Fibroblast of lung (primary cell): ENCODE data around the gene TNFRSF18. TPM values are rescaled to one million over a fixed set of nuclear protein-coding genes. Genes with fewer than 3 reads are reported as not detected.

Experiments used
- DNase-seq, 2 donors: peaks; one replicate each; pipeline versions ENCODE4 v3.0.0 to v3.0.0-alpha.2; 2010; ENCODE audit warnings: low read depth in 2 of 2
- H2AFZ ChIP-seq: 2 replicates; pipeline ENCODE4 v1.5.1; 2012; ENCODE audit warnings: low read length, control low read depth, inconsistent platforms
- H3K27ac ChIP-seq: 2 replicates; pipeline ENCODE4 v1.5.1; 2011; ENCODE audit warnings: low read length, control low read depth; ENCODE audit not compliant: insufficient read depth
- H3K27me3 ChIP-seq: 2 replicates; pipeline ENCODE4 v1.5.1; 2011; ENCODE audit warnings: mild to moderate bottlenecking, low read length; ENCODE audit not compliant: control insufficient read depth, insufficient read depth
- H3K36me3 ChIP-seq: 2 replicates; pipeline ENCODE4 v1.5.1; 2011; ENCODE audit warnings: low read length; ENCODE audit not compliant: control insufficient read depth, insufficient read depth
- H3K4me1 ChIP-seq: 2 replicates; pipeline ENCODE4 v1.5.1; 2011; ENCODE audit warnings: low read length; ENCODE audit not compliant: control insufficient read depth, insufficient read depth; ENCODE audit errors: extremely low read depth
- H3K4me2 ChIP-seq: 2 replicates; pipeline ENCODE4 v1.5.1; 2011; ENCODE audit warnings: low read length, control low read depth; ENCODE audit not compliant: insufficient read depth; ENCODE audit errors: extremely low read depth
- H3K4me3 ChIP-seq, 4 experiments: fragments of 200-600 bp in 1 of 4; sonication (generic) in 1 of 4; replicated peaks in 1 of 4; 2 replicates each; pipeline ENCODE4 v1.5.1; 2011 to 2016; ENCODE audit warnings: low read length in 4 of 4, low read depth in 3 of 4, mild to moderate bottlenecking in 3 of 4, control low read depth in 2 of 4, inconsistent platforms in 1 of 4, mixed read lengths in 1 of 4; ENCODE audit not compliant: insufficient read depth in 1 of 4; ENCODE audit errors: control extremely low read depth in 1 of 4
- H3K79me2 ChIP-seq: 2 replicates; pipeline ENCODE4 v1.5.1; 2012; ENCODE audit warnings: mild to moderate bottlenecking, low read length, inconsistent platforms; ENCODE audit not compliant: control insufficient read depth, insufficient read depth
- H3K9ac ChIP-seq: 2 replicates; pipeline ENCODE4 v1.5.1; 2011; ENCODE audit warnings: mild to moderate bottlenecking, low read length, control low read depth; ENCODE audit not compliant: insufficient read depth
- H3K9me3 ChIP-seq: 2 replicates; pipeline ENCODE4 v1.5.1; 2012; ENCODE audit warnings: low read depth, low read length; ENCODE audit not compliant: control insufficient read depth, insufficient read depth
- H4K20me1 ChIP-seq: 2 replicates; pipeline ENCODE4 v1.5.1; 2011; ENCODE audit warnings: low read length; ENCODE audit not compliant: control insufficient read depth, insufficient read depth; ENCODE audit errors: extremely low read depth
- CTCF ChIP-seq, 2 donors: IDR thresholded peaks in 1 of 2; conservative IDR thresholded peaks in 1 of 2; 1 replicate in 1 of 2; 2 replicates in 1 of 2; pipeline ENCODE4 v1.5.1; 2011 to 2012; ENCODE audit warnings: low read length in 2 of 2, control low read depth in 1 of 2, inconsistent platforms in 1 of 2, low read depth in 1 of 2, mild to moderate bottlenecking in 1 of 2
- EZH2 ChIP-seq: IDR thresholded peaks from 2 replicates; pipeline ENCODE4 v1.5.1; 2012; ENCODE audit warnings: low read length, control low read depth, mild to moderate bottlenecking; ENCODE audit errors: missing control alignments
- polyA plus RNA-seq, 2 donors: library from polyadenylated mRNA; depleted of rRNA in 1 of 2; stranded (reverse) in 1 of 2; unstranded in 1 of 2; fragments of >200 nt; gene quantifications; 2 replicates each; pipeline ENCODE4 v1.2.1, GENCODE V29; 2011 to 2012; ENCODE audit warnings: missing spikeins in 1 of 2
- total RNA-seq: library from RNA; depleted of rRNA; stranded (reverse); fragments of >200 nt; gene quantifications from 2 replicates; pipeline ENCODE4 v1.2.1, GENCODE V29; 2014

TNFRSF18 gene
- total and polyA plus RNA-seq, 2 donors (not counting 1 experiment from before 2014, with no cell fraction given) = 1.3 TPM; not detected in 1

- H2AFZ ChIP-seq = no peak overlapping the region
- TF ChIP-seq CTCF (conservative IDR thresholded peaks at IDR 0.05 in 1 of 2, IDR thresholded peaks at IDR 0.05 in 1 of 2; ENCODE audit: low read depth in 1 of 2, low read length in 2 of 2) (no peak), EZH2 (no peak)
- no peaks in the 10 kb centered on the region for H3K79me2 ChIP-seq
- H3K9ac ChIP-seq = no peak overlapping the region
- no peak overlapping the region for H3K4me2 ChIP-seq
- peaks cover 6% of the 10 kb centered on the region for H3K4me1 ChIP-seq
- H3K36me3 ChIP-seq = no peaks in the 10 kb centered on the region
- no peaks in the 10 kb centered on the region for H3K9me3 ChIP-seq
- H3K27ac ChIP-seq = no peak overlapping the region
- H4K20me1 ChIP-seq = no peaks in the 10 kb centered on the region
- no peak overlapping the region for H3K4me3 ChIP-seq
- H3K27me3 ChIP-seq = no peaks in the 10 kb centered on the region
- DNase-seq = no peak
These were observed 33.9 kb upstream of the TNFRSF18 start for GRCh38 chr1:1240348-1240732.

- H3K79me2 ChIP-seq = no peaks in the 10 kb centered on the region
- no peaks in the 10 kb centered on the region for H3K9me3 ChIP-seq
- H3K4me3 ChIP-seq = no peak overlapping the region
- no peak overlapping the region for H3K9ac ChIP-seq
- H3K27ac ChIP-seq = no peak overlapping the region
- no peak overlapping the region for H2AFZ ChIP-seq
- H3K36me3 ChIP-seq = no peaks in the 10 kb centered on the region
- H3K4me2 ChIP-seq = no peak overlapping the region
- no peaks in the 10 kb centered on the region for H3K27me3 ChIP-seq
- no peaks in the 10 kb centered on the region for H4K20me1 ChIP-seq
- TF ChIP-seq CTCF (conservative IDR thresholded peaks at IDR 0.05 in 1 of 2, IDR thresholded peaks at IDR 0.05 in 1 of 2; ENCODE audit: low read depth in 1 of 2, low read length in 2 of 2) (no peak), EZH2 (no peak)
- DNase-seq = no peak
- peaks cover 6% of the 10 kb centered on the region for H3K4me1 ChIP-seq
These were observed 33.4 kb upstream of the TNFRSF18 start for GRCh38 chr1:1239614-1240347.

- peaks cover 2% of the 10 kb centered on the region for H3K79me2 ChIP-seq
- H3K9me3 ChIP-seq = no peaks in the 10 kb centered on the region
- no peak overlapping the region for H3K4me3 ChIP-seq
- H2AFZ ChIP-seq = no peak overlapping the region
- H3K27ac ChIP-seq = no peak overlapping the region
- H3K9ac ChIP-seq = no peak overlapping the region
- H3K36me3 ChIP-seq = peaks cover 3% of the 10 kb centered on the region
- no peaks in the 10 kb centered on the region for H3K27me3 ChIP-seq
- H3K4me1 ChIP-seq = peaks cover 6% of the 10 kb centered on the region
- no peaks in the 10 kb centered on the region for H4K20me1 ChIP-seq
- TF ChIP-seq CTCF (conservative IDR thresholded peaks at IDR 0.05 in 1 of 2, IDR thresholded peaks at IDR 0.05 in 1 of 2; ENCODE audit: low read depth in 1 of 2, low read length in 2 of 2) (no peak), EZH2 (no peak)
- no peak for DNase-seq
- no peak overlapping the region for H3K4me2 ChIP-seq
These were observed 32.8 kb upstream of the TNFRSF18 start for GRCh38 chr1:1239227-1239613.
